Stimulated activated CD4-positive, alpha-beta T cell treated with anti-CD3 and anti-CD28 coated beads, Interleukin-2, amount 100 ng/mL, for 24 hours (primary cell): ENCODE measurements around the gene PANK4.

Source experiments
- DNase-seq, 2 donors: peaks; one replicate each; pipeline ENCODE4 v3.0.0-alpha.2; 2020

Gene PANK4

DNA sequence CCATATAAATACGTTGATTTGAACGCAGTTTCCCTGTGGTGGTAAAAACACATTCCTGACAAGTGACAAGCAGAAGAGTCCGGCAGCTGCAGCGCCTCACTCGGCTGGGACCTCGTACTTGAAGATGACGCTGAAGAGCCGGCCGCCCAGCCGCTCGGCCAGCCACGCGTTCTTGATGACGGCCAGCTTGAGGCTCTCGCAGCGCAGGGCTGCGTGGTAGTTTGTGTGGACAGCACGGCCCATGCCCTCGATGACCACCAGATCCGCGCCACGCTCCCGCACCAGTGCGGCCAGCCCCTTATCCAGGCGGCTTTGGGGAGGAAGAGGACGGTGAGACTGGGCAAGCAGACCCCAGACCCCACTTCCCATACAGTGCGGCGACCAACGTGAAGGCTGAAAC, 17.6 kb downstream of the PANK4 start:
- DNase-seq, result no peak

DNA sequence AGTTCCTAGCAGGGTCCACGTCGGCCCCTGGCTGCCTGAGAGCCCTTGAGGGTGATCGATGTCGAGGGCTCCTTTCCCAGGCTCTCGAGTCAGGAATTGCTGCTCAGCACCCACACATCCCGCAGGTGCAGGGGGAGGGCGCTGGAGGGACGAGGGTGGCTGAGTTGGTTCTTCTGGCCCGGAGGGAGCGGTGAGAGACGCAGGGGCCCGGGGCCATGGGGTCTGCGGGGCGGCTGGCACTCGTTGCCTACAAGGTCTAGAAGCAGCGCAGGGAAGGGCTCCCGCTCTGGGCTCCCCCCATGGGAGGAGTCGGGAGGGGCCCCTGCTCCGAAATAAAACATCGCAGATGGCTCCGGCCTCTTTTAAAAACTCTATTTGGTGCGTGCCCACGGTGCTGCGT, 18.2 kb downstream of the PANK4 start:
- DNase-seq, result no peak

DNA sequence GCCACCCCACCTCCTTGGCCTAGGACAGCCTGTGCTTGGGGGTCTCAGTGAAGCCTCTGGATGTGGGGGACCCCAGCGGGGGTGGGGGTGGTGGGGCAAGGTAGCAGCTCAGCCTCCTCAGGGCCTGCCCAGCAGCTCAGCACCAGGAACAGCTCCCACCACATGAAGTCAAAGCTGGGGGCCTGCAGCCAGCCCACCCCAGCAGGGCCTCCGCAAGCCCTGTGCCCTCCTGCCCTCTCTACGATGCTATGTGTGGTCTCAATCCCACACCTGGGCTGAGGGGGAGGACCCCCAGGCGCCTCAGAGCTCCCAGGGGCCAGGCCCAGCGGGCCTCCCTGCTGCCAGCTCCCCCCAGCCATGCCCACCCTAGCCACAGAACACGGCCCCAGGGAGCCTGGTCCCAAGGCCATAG, 18.6 kb downstream of the PANK4 start:
- no peak for DNase-seq

DNA sequence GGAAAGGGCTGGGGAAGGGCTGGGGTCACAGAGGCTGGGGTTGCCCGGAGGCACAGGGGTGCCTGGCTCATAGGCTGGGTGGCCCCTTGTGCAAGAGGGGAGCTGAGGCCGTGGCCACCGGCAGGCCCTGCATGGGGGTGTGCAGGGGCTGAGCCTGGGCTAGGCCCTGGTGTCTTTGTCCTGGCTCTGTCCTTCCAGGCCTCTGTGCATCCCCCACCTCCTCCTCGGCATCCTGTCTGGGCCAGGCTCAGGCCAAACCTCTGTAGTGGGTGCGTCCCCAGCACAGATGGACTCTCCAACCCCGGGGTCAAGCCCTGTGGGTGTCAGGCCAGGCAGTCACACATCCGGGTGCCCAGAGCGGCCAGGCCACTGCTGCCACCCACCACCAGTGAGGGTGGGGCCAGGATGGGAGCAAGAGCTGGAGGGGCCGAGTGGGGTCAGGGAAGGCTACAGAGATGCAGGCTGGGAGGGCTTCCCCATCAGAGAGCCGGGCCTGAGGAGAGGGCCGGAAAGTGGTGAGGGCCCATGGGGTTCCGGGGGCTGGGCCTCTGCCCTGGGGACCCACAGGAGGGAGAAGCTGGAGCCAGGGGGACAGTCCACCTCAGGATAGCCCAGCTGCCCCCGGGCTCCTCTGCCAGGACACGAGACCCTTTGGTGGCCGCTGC, 19.4 kb downstream of the PANK4 start:
- DNase-seq, result no peak

DNA sequence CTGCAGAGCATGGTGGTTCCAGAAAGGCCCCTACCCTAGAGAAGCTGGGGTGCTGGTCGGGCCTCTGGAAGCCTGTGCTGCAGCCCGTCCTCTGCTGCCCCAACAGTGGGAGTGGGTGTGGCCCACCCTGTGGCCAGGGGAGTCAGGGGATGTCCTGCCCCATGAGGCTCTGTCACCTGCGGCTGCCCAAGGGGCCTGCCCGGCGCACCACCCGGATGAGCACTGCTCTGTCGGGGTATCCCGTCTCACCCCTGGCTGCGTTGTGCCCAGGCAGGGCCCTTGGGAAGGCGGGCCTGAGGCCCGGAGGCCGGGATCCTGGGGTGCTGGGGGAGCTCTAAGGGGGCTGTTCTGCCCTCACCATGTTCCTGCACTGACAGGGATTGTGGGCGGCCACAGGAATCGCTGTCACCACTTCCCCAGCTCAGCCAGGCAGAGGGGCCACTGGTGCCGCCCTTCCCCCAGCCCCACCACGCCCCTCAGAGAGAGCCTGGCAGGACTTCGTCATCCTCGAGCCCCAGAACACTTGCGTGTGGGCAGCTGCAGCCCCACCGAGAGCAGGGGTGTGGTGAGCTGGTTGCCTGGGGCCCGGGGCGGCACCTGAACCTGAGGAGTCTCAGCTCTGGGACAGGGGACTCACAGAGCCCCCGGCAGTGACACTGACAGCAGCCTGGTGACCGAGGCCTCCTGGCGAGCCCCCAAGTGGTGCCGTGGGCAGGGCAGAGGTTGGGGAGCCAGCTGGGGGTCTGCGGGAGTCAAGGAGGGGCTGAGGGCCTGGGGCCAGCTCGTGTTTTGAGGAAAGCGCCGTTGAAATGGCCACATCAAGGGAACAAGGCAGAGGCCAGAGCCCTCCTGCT, 20.2 kb downstream of the PANK4 start:
- no peak for DNase-seq

DNA sequence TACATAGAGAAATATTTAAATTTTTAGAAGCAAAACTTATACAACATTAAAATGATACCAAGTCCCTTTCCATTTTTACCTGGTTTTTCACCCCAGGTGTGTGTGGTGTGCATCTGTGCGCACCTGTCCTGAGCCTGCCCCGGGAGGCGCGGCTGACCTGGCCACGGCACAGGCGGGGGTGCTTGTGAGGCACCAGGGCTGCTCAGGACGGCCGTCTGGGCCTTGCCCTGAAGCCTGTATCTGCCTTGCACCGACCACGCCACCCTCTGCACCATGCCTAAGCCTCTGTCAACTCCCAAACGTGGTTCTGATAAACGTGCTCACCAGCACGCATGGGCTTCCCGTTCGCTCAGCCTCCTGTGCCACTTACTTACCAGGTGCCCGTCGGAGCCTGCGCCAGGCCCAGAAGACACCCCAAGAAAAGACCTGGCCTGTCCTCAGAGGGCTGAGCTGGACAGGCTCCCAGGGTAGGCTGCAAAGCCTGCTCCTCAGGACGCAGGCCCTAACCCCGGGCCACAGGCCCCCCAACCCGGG, 20.9 kb downstream of the PANK4 start:
- DNase-seq, result no peak

DNA sequence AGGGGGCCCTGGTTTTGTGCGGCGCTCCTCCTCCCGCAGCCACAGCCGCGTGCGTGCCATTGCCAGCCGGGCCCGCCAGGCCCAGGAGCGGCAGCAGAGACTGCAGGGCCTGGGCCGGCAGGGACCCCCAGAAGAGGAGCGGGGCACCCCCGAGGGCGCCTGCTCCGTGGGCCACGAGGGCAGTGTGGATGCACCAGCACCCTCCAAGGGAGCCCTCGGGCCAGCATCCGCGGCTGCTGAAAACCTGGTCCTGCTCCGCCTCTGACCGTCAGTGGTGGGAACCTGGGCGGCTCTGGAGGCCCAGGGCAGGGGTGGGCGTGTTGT, 21.5 kb downstream of the PANK4 start:
- DNase-seq, result no peak

DNA sequence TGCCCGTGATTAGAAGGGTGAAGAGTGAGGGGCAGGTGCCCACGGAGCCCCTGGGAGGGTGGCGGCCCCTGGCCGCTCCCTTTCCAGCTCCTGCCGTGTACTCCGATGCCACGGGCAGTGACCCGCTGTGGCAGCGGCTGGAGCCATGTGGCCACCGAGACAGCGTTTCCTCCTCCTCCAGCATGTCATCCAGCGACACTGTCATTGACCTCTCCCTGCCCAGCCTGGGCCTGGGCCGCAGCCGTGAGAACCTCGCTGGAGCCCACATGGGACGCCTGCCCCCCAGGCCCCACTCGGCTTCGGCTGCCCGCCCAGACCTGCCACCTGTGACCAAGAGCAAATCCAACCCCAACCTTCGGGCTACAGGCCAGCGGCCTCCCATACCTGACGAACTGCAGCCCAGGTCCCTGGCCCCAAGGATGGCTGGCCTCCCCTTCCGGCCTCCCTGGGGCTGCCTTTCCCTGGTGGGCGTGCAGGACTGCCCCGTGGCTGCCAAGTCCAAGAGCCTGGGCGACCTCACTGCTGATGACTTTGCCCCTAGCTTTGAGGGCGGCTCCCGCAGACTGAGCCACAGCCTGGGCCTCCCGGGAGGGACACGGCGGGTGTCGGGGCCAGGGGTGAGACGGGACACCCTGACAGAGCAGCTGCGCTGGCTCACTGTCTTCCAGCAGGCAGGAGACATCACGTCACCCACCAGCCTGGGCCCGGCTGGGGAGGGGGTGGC, 22.0 kb downstream of the PANK4 start:
- DNase-seq, result no peak

DNA sequence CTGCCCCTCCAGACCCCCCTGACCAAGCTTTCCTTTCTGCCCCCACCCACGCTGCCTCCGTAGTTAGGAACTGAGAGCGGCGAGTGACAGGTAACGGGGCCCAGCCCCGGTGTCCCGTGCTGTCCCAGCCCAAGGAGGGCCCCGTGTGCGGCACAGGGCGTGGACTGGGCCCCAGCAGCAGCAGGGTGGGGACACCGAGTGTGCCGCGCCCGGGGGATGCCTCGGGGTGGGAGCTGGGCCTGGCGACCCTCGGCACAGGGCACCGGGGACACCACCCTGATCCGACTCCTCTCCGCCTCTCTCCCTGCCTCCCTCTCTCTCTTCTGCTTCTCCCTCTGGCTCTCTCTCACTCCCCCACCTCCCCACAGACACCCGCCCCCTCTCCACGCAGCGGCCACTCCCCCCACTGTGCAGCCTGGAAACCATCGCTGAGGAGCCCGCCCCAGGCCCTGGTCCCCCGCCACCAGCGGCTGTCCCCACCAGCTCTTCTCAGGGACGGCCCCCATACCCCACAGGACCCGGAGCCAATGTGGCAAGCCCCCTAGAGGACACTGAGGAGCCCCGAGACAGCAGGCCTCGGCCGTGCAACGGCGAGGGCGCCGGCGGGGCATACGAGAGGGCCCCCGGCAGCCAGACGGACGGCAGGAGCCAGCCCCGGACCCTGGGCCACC, 22.7 kb downstream of the PANK4 start:
- no peak for DNase-seq

DNA sequence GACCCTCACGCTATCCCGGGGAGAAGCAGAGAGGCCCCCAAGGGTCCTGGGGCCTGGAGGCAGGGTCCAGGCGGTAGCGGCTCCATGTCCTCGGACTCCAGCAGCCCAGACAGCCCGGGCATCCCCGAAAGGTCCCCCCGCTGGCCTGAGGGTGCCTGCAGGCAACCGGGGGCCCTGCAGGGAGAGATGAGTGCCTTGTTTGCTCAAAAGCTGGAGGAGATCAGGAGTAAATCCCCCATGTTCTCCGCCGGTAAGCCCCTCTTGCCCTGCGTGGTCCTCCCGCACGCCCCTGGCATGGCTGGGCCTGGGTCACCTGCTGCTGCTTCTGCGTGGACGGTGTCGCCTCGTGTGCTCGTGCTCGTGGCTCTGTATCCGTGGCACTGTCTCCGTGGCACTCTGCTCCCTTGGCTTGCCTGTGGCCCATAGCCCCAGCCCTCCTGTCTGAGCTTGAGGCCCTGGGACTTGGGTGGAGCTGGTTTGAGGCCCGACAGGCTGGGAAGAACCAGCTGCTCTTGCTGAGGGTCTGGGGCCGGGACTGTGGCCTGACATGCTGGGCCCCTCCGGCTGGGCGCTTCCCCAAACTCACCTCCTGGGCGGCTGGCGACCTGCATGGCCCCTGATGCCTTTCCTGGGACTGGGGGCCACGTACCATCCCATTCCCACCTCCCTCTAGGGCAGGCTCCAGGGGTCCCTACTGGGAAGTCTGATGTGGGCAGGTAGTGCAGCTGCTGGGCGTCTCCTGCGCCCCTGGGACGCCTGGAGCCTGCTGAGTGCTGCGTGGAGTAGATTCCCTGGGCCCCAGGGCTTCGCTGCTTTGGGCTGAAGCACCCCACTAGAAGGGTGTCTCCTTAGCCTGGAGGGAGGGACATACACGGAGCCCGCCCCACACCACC, 23.5 kb downstream of the PANK4 start:
- DNase-seq, result no peak

DNA sequence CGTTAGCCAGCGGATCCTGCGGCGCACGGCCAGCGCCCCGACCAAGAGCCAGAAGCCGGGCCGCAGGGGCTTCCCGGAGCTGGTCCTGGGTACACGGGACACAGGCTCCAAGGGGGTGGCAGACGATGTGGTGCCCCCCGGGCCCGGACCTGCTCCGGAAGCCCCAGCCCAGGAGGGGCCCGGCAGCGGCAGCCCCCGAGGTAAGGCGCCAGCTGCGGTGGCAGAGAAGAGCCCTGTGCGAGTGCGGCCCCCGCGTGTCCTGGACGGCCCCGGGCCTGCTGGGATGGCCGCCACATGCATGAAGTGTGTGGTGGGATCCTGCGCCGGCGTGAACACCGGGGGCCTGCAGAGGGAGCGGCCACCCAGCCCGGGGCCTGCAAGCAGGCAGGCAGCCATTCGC, 24.2 kb downstream of the PANK4 start:
- no peak for DNase-seq

DNA sequence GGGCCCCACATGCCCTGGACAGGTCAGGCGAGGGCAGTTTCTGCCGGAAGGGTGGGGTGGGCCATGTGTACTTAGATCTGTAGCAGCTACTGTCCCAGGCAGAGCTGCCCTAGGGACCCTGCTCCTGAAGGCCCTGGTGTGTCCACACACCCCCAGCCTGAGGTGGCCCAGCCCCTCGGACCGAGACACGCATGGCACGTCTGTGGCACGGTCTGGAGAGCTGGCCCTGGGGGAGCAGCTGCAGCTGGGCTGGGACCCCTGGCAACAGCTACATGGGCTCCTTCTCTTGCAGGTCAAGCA, 24.6 kb downstream of the PANK4 start:
- no peak for DNase-seq

DNA sequence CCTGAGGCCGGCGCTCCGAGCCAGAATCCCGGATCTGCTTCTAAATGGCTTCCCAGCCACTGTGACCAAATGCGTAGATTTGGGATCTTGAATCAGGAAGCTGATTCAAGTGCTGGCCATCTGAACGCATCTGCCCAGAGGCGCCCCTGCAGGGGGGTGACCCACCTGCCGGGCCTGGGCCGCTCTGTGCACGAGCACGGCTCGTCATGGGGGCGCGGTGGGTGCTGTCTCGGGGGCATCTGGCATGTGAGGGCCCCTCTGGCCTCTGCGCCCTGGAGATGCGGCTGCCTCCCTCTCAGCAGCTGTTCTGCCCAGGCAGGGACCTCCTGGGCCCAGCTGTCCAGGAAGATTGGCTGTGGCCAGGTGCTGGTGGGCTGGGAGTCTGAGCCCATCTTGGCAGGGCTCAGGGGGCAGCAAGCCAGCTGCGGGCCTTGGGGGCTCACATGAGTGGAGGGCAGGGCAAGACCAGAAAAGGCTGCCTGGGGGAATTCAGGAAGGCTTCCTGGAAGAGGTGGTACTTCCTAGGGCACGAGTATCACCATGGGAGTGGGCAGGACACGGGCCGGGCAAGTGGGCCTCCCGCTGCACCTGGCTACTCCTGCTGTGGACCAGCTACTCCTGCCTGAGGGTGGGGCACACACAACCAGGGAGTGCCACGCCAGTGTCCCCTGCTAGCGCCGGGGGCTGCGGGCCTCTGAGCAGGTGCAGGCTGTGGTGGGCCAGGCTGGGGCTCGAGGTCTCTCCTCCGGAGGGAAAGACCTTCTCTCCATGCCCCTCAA, 25.2 kb downstream of the PANK4 start:
- no peak for DNase-seq

DNA sequence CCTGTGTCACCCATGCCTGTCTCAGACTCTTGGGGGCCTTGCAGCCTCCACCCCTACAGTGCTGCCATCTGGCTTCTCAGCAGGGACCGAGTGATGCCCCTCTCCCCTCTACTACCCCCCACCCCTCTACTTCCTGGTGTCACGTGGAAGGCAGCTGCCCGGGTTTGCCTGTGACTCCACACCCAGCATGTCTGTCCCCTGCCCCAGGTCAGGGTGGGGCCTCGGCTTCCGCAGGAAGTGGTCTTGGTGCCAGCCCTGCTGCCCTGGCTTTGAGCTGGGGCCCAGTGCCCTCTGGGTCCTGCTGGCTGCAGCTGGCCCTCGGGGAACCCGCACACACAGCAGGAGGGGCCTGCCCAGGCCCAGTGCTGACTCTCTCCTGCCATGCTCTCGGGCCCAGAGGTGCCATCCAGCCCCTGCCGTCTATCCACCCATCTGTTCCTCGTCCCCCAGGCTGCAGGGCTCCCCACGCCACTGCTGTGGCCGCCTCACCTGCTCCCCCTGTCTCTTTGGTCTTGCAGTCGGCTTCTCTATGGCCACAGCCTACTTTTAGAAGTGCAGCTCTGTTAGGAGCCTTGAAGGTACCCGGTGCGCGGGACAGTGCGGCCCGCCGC, 26.3 kb downstream of the PANK4 start:
- DNase-seq, result no peak

DNA sequence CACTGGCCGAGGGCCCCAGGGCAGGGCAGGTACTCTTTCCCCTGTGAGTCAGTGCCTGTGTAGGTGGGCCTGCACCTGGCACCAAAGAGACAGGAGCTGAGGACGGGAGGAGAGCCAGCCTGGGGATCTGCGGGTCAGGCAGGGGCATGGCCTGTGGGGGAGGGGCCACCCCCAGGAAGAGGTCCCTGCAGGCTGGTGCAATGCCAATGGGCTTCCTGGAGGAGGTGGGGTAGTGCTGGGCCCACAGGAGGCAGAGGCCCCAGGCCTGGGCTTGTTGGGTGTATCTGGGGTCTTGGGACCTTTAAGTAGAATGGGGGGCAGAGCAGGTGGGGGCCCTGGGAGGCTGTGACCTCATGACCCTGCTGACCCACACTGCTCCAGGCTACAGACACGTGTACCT, 27.1 kb downstream of the PANK4 start:
- DNase-seq, result no peak

DNA sequence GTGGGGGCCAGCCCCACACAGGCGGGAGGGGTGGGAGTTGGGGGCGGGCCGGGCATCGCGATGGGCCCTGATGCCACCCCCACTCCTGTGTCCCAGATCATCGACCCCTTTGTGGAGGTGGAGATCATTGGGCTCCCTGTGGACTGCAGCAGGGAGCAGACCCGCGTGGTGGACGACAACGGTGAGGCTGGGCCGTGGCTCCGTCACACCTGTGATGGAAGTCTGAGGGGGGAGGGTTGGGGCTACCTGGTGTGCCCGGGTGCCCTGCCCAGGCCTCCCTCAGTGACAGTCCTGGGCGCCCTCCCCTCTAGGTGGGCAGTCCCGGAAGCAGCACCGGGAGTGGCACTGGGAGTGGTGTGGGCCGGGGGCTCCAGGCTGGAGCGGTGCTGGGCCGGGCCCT, 27.7 kb downstream of the PANK4 start:
- DNase-seq, result no peak

DNA sequence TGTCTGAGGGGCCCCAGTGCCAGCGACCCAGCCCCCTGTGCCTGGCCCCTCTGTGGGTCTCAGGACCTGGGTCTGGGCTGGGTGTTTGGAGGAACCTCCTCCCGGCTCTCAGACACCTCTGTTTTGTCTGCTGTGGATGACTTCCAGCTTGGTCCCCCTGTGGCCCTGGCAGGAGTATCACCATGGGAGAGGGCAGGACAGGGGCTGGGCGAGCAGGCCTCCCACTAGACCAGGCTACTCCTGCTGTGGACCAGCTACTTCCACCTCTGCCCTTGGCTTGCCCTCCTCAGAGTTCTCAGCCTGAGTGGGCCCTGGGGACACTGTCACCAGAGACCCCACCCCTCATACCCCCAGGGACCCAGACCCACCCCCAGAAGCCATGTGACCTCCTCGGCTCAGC, 28.5 kb downstream of the PANK4 start:
- no peak for DNase-seq

DNA sequence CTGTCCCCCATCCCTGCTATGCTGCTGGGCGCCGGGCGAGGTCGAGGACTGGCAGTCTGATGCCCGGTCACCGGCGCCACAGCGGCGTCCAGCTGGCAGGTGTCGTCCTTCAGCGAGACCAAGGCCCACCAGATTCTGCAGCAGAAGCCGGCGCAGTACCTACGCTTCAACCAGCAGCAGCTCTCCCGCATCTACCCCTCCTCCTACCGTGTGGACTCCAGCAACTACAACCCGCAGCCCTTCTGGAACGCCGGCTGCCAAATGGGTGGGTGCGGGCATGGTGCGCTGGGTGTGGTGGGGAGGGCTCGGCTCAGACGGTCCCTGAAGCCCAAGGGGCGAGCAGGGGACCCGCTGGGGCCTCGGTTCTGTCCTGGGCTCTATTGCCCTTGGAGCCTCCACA, 29.6 kb downstream of the PANK4 start:
- DNase-seq, result no peak

DNA sequence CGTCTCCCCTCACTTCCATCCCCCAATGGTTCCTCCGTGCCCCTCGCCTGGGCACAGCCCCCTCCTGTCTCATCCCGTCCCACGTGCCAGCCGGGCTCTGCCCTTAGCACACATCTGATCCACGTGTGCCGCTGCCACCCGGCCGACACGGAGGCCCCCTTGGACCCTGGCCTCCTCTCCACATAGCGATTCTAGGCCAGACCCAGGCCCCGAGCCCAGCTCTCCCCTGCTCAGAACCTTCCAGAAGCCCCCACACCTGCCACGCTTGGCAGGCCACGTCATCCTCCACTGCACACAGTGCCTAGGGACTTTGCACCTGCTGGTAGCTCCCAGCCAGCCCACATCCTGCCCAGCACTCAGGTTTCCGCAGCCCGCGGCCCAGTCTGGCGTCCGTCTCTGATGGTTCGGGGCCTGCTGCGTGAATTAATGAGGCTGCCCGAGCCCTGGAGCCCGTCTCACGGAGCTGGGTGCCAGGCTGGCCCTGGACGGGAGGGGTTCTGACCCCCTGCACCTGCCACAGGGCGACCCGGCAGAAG, 30.2 kb downstream of the PANK4 start:
- DNase-seq, result no peak

DNA sequence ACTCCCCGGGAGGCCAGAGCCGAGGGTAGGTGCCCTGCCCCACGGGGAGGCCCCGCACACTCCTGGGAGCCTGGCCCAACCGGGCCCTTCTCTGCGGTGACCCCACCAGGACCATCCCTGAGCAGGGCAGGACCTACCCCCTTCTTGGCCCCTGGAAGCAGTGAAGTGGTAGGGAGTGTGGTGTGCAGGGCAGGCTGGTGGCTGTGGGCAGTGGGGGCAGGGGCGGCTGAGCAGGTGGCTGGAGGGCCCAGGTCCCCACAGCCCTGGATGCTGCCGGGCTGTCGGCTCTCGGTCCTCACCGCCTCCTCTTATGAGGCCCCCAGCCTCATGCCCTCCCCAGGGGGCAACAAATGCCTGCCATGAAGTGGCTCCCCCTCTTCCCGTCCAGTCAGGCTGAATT, 30.9 kb downstream of the PANK4 start:
- no peak for DNase-seq

DNA sequence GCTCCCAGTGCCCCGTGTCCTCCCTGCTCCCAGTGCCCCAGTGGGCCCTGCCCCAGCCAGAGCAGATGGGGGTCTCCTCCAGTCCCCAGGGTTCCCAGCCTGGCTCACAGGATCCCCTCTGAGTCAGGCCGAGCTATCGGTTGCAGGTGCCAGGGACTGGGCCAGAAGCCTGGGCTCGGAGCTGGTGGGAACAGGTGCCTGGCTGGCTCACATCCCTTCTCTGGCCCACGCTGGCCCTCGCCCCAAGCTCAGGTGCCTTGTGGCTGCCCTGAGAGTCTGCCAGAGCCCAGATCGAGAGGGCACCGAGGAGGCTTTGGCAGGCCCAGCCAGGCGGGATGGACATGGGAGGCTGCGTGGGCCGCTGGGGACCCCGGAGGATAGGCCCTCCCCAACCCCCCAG, 31.4 kb downstream of the PANK4 start:
- DNase-seq, result no peak
